Breast epithelium (tissue), 4 donors: Measurements from ENCODE around the gene TNS4. TPM values are rescaled to one million over a fixed set of nuclear protein-coding genes. Genes with fewer than 3 reads are reported as not detected.
"Not testable (repeated sequence)": the region's sequence is repeated elsewhere in the genome, so short reads cannot be mapped to it uniquely, and the experiment has no call there.

Source experiments
- DNase-seq, 2 donors: peaks; one replicate each; pipeline ENCODE4 v3.0.0-alpha.2; 2019; ENCODE audit warnings: low spot score in 2 of 2
- H3K27ac ChIP-seq, 2 donors: fragments of 200-600 bp; sonication (generic) in 1 of 2; one replicate each; pipeline ENCODE4 v1.5.1; 2016 to 2019; ENCODE audit warnings: mild to moderate bottlenecking in 1 of 2
- H3K27me3 ChIP-seq, 2 donors: fragments of 200-600 bp; sonication (generic) in 1 of 2; one replicate each; pipeline versions ENCODE4 v1.5.1 to v1.6.0; 2017 to 2019; ENCODE audit warnings: control low read depth in 1 of 2, mild to moderate bottlenecking in 1 of 2
- H3K36me3 ChIP-seq: fragments of 200-600 bp; one replicate; pipeline ENCODE4 v1.5.1; 2019
- H3K4me1 ChIP-seq, 2 donors: fragments of 200-600 bp; sonication (generic); one replicate each; pipeline ENCODE4 v1.5.1; 2016 to 2019; ENCODE audit warnings: control low read depth in 1 of 2
- H3K4me3 ChIP-seq, 3 donors: fragments of 200-600 bp; sonication (generic); 1 replicate in 2 of 3; 2 replicates in 1 of 3; pipeline ENCODE4 v1.5.1; 2016 to 2019; ENCODE audit warnings: mild to moderate bottlenecking in 3 of 3, moderate library complexity in 2 of 3
- H3K9me3 ChIP-seq, 2 donors: fragments of 200-600 bp; sonication (generic) in 1 of 2; one replicate each; pipeline ENCODE4 v1.5.1; 2016 to 2019; ENCODE audit warnings: control low read depth in 1 of 2
- POLR2A ChIP-seq: fragments of 450-650 bp; IDR thresholded peaks from one replicate; pipeline ENCODE4 v1.6.1; 2016; ENCODE audit warnings: antibody characterized with exemption, mild to moderate bottlenecking, moderate library complexity
- POLR2AphosphoS5 ChIP-seq, 3 donors: sonication (generic); formaldehyde crosslinking; IDR thresholded peaks; one replicate each; pipeline ENCODE4 v1.6.1; 2017; ENCODE audit warnings: antibody characterized with exemption in 3 of 3
- intact Hi-C: fragments of 100-400 bp; cut with DNase I; formaldehyde crosslinking; loops from one replicate; pipeline ENCODE4 v1.15.1; 2023; ENCODE audit warnings: low total_unique reads
- total RNA-seq, 3 donors: library from RNA; depleted of rRNA; stranded (reverse); fragments of >200 nt; gene quantifications; one replicate each; pipeline ENCODE4 v1.1.0, GENCODE V29; 2016
- TF ChIP-seq, protein P1 (sequence below), 3 donors: fragments of 450-650 bp; IDR thresholded peaks; one replicate each; pipeline ENCODE4 v1.5.1; 2016 to 2017; ENCODE audit warnings: antibody characterized with exemption in 3 of 3, mild to moderate bottlenecking in 3 of 3, moderate library complexity in 3 of 3

The TNS4 gene
- total RNA-seq, 3 donors from 2014 or later: 30.5 to 52.2 TPM; not detected in 1

- TF ChIP-seq POLR2A (no peak), POLR2AphosphoS5 (IDR thresholded peaks at IDR 0.05) (no peak)
- TF ChIP-seq, protein P1, sequence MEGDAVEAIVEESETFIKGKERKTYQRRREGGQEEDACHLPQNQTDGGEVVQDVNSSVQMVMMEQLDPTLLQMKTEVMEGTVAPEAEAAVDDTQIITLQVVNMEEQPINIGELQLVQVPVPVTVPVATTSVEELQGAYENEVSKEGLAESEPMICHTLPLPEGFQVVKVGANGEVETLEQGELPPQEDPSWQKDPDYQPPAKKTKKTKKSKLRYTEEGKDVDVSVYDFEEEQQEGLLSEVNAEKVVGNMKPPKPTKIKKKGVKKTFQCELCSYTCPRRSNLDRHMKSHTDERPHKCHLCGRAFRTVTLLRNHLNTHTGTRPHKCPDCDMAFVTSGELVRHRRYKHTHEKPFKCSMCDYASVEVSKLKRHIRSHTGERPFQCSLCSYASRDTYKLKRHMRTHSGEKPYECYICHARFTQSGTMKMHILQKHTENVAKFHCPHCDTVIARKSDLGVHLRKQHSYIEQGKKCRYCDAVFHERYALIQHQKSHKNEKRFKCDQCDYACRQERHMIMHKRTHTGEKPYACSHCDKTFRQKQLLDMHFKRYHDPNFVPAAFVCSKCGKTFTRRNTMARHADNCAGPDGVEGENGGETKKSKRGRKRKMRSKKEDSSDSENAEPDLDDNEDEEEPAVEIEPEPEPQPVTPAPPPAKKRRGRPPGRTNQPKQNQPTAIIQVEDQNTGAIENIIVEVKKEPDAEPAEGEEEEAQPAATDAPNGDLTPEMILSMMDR (IDR thresholded peaks at IDR 0.05): no peak
- H3K4me3 ChIP-seq: no peak overlapping the region
- H3K9me3 ChIP-seq: no peaks in the 10 kb centered on the region
- DNase-seq: no peak
- peaks cover 45 to 54% of the 10 kb centered on the region in 2 donors for H3K4me1 ChIP-seq
- intact Hi-C loops: no loop called here
- H3K27ac ChIP-seq: peak overlapping the region; percentile 97
- H3K27me3 ChIP-seq: no peaks in the 10 kb centered on the region
- no peaks in the 10 kb centered on the region for H3K36me3 ChIP-seq
Measured at GRCh38 chr17:40547785-40548478, 46.5 kb upstream of the TNS4 start.

DNA sequence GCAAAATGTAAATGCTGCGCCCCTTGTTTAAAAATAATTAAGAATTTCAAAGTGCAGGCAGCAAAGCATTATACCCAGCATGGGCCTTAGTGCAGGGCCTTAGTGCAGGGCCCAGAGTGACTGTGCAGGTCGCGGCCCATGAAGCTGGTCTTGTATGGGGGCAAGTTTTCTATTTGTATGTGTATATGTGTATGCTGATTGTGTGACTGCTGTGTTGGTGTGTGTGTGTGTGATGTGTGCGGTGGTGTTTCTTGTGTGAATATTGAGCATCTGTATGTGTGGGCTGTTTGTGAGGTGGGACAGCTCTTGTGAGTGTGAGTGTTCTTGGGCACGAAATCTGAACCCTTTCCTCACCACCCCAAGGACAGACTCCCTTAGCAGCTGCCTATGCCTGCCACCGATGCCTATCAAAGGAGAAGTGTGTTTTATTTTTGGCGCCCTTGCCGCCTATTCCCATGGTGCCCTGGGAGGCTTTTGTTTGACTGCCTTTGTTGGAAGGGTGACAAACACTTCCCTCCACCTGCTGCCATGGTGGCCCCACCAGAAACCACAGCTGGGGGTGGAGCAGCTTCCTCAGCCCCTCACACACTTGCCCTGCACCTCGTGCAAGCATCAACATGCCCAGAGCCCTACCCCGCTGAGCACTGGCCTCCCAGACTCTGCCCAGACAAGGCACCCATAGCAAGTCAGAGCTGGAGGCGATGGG lies 45.8 kb upstream of the TNS4 start:
- Histone ChIP-seq H3K4me3 (no peak overlapping the region), H3K27me3 (no peaks in the 10 kb centered on the region), H3K4me1 (peaks cover 44 to 54% of the 10 kb centered on the region in 2 donors), H3K9me3 (no peaks in the 10 kb centered on the region), H3K36me3 (no peaks in the 10 kb centered on the region), H3K27ac (peak overlapping the region; percentile 97)
- peak in 1 of 2 donors; percentile 88 for DNase-seq
- TF ChIP-seq, protein P1 (IDR thresholded peaks at IDR 0.05): no peak
- TF ChIP-seq POLR2AphosphoS5 (IDR thresholded peaks at IDR 0.05): no peak
- no peak for TF ChIP-seq POLR2A
- intact Hi-C loops: no loop called here

DNA sequence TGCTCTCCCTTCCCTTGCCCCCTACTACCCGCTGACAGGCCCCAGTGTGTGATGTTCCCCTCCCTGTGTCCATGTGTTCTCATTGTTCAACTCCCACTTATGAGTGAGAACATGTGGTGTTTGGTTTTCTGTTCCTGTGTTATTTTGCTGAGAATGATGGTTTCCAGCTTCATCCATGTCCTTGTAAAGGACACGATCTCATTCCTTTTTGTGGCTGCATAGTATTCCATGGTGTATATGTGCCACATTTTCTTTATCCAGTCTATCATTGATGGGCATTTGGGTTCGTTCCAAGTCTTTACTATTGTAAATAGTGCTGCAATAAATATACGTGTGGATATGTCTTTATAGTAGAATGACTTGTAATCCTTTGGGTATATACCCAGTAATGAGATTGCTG lies 45.1 kb upstream of the TNS4 start:
- H3K4me3 ChIP-seq, H3K36me3 ChIP-seq, H3K9me3 ChIP-seq, H3K27me3 ChIP-seq, DNase-seq, intact Hi-C loops: not testable (repeated sequence)
- Histone ChIP-seq H3K27ac (peak overlapping the region in 1 of 2 donors; percentile 97), H3K4me1 (peaks cover 44 to 54% of the 10 kb centered on the region in 2 donors)

GRCh38 chr17:40545660-40546059 lies 44.2 kb upstream of the TNS4 start:
- H3K27me3 ChIP-seq: no peaks in the 10 kb centered on the region
- H3K4me3 ChIP-seq: no peak overlapping the region
- no peaks in the 10 kb centered on the region for H3K36me3 ChIP-seq
- DNase-seq: peak; percentile 15 to 42
- H3K9me3 ChIP-seq: no peaks in the 10 kb centered on the region
- peak overlapping the region; percentile 58 to 65 for H3K27ac ChIP-seq
- no peak for TF ChIP-seq POLR2AphosphoS5 (IDR thresholded peaks at IDR 0.05)
- TF ChIP-seq, protein P1 (IDR thresholded peaks at IDR 0.05): no peak
- no peak for TF ChIP-seq POLR2A
- intact Hi-C loops: no loop called here
- peaks cover 44 to 59% of the 10 kb centered on the region in 2 donors for H3K4me1 ChIP-seq

- DNase-seq: peak; percentile 60 to 88
- intact Hi-C loops: loop anchor here (5.0 kb wide), 1 partner anchor 100 kb away; the partner anchor contains the start of gene IGFBP4
- TF ChIP-seq POLR2AphosphoS5 (IDR thresholded peaks at IDR 0.05): peak; percentile 69 to 98 (median 89)
- TF ChIP-seq, protein P1 (IDR thresholded peaks at IDR 0.05): no peak
- peak; percentile 23 for TF ChIP-seq POLR2A
- Histone ChIP-seq H3K27me3 (no peaks in the 10 kb centered on the region), H3K9me3 (no peaks in the 10 kb centered on the region), H3K36me3 (no peaks in the 10 kb centered on the region), H3K4me3 (peak overlapping the region in 1 of 3 donors; percentile 54), H3K27ac (peak overlapping the region; percentile 96 to 100), H3K4me1 (peaks cover 35 to 60% of the 10 kb centered on the region in 2 donors)
Measured at GRCh38 chr17:40542558-40543411, 41.4 kb upstream of the TNS4 start.
